Loucy (cell line): ENCODE results near the gene MAFF.

ENCODE experiments used
- H2AFZ ChIP-seq: fragments of 200-600 bp; sonication (generic); 2 replicates; pipeline ENCODE4 v1.6.0; 2016; ENCODE audit warnings: antibody characterized with exemption, mild to moderate bottlenecking, low read length, moderate library complexity
- H3F3A ChIP-seq: fragments of 200-600 bp; 2 replicates; pipeline ENCODE4 v1.6.0; 2016; ENCODE audit warnings: antibody characterized with exemption, low read depth, mild to moderate bottlenecking
- H3K27me3 ChIP-seq: fragments of 200-600 bp; sonication (generic); 2 replicates; pipeline ENCODE4 v1.6.1; 2014; ENCODE audit warnings: low read length, mild to moderate bottlenecking; ENCODE audit not compliant: insufficient read depth, poor library complexity, severe bottlenecking
- H3K36me3 ChIP-seq: fragments of 200-600 bp; sonication (generic); 2 replicates; pipeline ENCODE4 v1.6.1; 2016; ENCODE audit warnings: low read length; ENCODE audit not compliant: insufficient read depth
- H3K4me1 ChIP-seq: fragments of 200-600 bp; sonication (generic); 2 replicates; pipeline ENCODE4 v1.5.1; 2014; ENCODE audit warnings: low read length, mild to moderate bottlenecking; ENCODE audit not compliant: insufficient read depth, poor library complexity, severe bottlenecking
- H3K4me2 ChIP-seq: fragments of 200-600 bp; sonication (generic); 2 replicates; pipeline ENCODE4 v1.6.0; 2014; ENCODE audit warnings: antibody characterized with exemption, low read length, low read depth, mild to moderate bottlenecking; ENCODE audit not compliant: poor library complexity, severe bottlenecking
- H3K4me3 ChIP-seq: fragments of 200-600 bp; sonication (generic); 2 replicates; pipeline ENCODE4 v1.5.1; 2014; ENCODE audit warnings: low read length, mild to moderate bottlenecking, mixed read lengths; ENCODE audit not compliant: poor library complexity, severe bottlenecking
- H3K79me2 ChIP-seq: fragments of 200-600 bp; sonication (generic); 2 replicates; pipeline ENCODE4 v1.6.1; 2014; ENCODE audit warnings: low read length; ENCODE audit not compliant: insufficient read depth
- H3K9ac ChIP-seq: fragments of 200-600 bp; sonication (generic); 2 replicates; pipeline ENCODE4 v1.6.0; 2014; ENCODE audit warnings: mild to moderate bottlenecking, low read depth, low read length, moderate library complexity; ENCODE audit not compliant: poor library complexity, severe bottlenecking
- H3K9me2 ChIP-seq: fragments of 200-600 bp; sonication (generic); replicated peaks from 2 replicates; pipeline ENCODE4 v1.6.1; 2016; ENCODE audit warnings: low read depth, low read length, mixed read lengths
- H3K9me3 ChIP-seq: fragments of 200-600 bp; sonication (generic); 2 replicates; pipeline ENCODE4 v1.6.1; 2014; ENCODE audit warnings: mild to moderate bottlenecking, antibody characterized with exemption, low read length, low read depth; ENCODE audit not compliant: insufficient read depth
- H4K20me1 ChIP-seq: fragments of 200-600 bp; sonication (generic); 2 replicates; pipeline ENCODE4 v1.6.0; 2014; ENCODE audit warnings: antibody characterized with exemption, low read length, mild to moderate bottlenecking; ENCODE audit not compliant: insufficient read depth, poor library complexity, severe bottlenecking
- CTCF ChIP-seq: fragments of 200-600 bp; sonication (generic); conservative IDR thresholded peaks from 2 replicates; pipeline ENCODE4 v1.5.1; 2014; ENCODE audit warnings: mild to moderate bottlenecking, antibody characterized with exemption, low read length
- EZH2phosphoT487 ChIP-seq: fragments of 200-600 bp; IDR thresholded peaks from 2 replicates; pipeline ENCODE4 v1.6.1; 2018; ENCODE audit warnings: antibody characterized with exemption, mild to moderate bottlenecking, moderate library complexity, borderline replicate concordance

Gene MAFF

GRCh38 chr22:38220163-38220562 lies 18.4 kb downstream of the MAFF start:
- Histone ChIP-seq H3F3A (no peaks in the 10 kb centered on the region), H3K4me2 (no peak overlapping the region), H3K4me1 (peaks cover 2% of the 10 kb centered on the region), H4K20me1 (no peaks in the 10 kb centered on the region), H3K4me3 (no peak overlapping the region), H3K79me2 (no peaks in the 10 kb centered on the region), H3K9ac (no peak overlapping the region), H3K9me2 (no peaks in the 10 kb centered on the region), H3K27me3 (no peaks in the 10 kb centered on the region), H2AFZ (no peak overlapping the region), H3K9me3 (no peaks in the 10 kb centered on the region), H3K36me3 (no peaks in the 10 kb centered on the region; the same call in 1 of the 2 replicates)
- TF ChIP-seq CTCF (no peak), EZH2phosphoT487 (no peak)

GRCh38 chr22:38220653-38221386 lies 19.0 kb downstream of the MAFF start:
- Histone ChIP-seq H3K27me3 (no peaks in the 10 kb centered on the region), H3K4me2 (no peak overlapping the region), H3K4me1 (peaks cover 2% of the 10 kb centered on the region), H4K20me1 (no peaks in the 10 kb centered on the region), H3F3A (no peaks in the 10 kb centered on the region), H2AFZ (no peak overlapping the region), H3K9me3 (no peaks in the 10 kb centered on the region), H3K79me2 (no peaks in the 10 kb centered on the region), H3K4me3 (no peak overlapping the region), H3K36me3 (no peaks in the 10 kb centered on the region; the same call in 1 of the 2 replicates), H3K9ac (no peak overlapping the region), H3K9me2 (no peaks in the 10 kb centered on the region)
- no peak for TF ChIP-seq EZH2phosphoT487
- no peak for TF ChIP-seq CTCF

GRCh38 chr22:38221407-38221806 lies 19.6 kb downstream of the MAFF start:
- no peaks in the 10 kb centered on the region for H3F3A ChIP-seq
- no peak overlapping the region for H3K4me2 ChIP-seq
- no peaks in the 10 kb centered on the region for H3K9me3 ChIP-seq
- no peaks in the 10 kb centered on the region for H4K20me1 ChIP-seq
- H3K4me3 ChIP-seq: no peak overlapping the region
- H3K36me3 ChIP-seq: no peaks in the 10 kb centered on the region; the same call in 1 of the 2 replicates
- no peaks in the 10 kb centered on the region for H3K27me3 ChIP-seq
- H2AFZ ChIP-seq: no peak overlapping the region
- no peak overlapping the region for H3K9ac ChIP-seq
- H3K79me2 ChIP-seq: no peaks in the 10 kb centered on the region
- no peaks in the 10 kb centered on the region for H3K9me2 ChIP-seq
- TF ChIP-seq CTCF (no peak), EZH2phosphoT487 (no peak)
- peaks cover 2% of the 10 kb centered on the region for H3K4me1 ChIP-seq
